ENCODE data around the gene ZSCAN26.
"Not testable (repeated sequence)": the region's sequence is repeated elsewhere in the genome, so short reads cannot be mapped to it uniquely, and the experiment has no call there.

Gene ZSCAN26

GRCh38 chr6:28257042-28257441, 9.9 kb upstream of the ZSCAN26 start:
- no peak for DNase-seq (ENCODE audit: low read depth)

GRCh38 chr6:28258877-28259777, 7.8 kb upstream of the ZSCAN26 start, which contains the start of gene NKAPL:
Gene NKAPL, plus strand, starts transcription at chr6:28259297. Its CDS starts 75 bp downstream, at chr6:28259372.
- DNase-seq (ENCODE audit: low read depth): peak; percentile 31

DNA sequence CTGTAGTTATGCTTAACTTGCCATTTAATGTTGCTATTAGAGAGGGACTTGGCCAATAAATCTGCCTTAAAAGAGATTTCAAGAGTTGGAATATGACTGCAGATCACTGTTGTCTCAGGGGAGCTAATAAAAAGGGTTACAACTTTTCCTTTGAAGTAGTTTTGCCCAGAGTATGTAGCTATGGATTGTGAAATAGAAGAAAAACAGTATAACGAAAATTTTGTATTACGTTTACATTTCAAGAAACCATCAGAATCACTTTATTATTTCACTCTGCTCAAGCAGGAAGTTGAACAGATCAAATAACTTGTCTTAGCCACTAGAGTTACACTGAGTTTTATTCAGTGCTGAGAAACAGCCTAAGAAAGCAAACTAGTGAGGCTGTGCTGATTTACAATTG, 3.0 kb upstream of the ZSCAN26 start:
- no peak for DNase-seq (ENCODE audit: low read depth)

DNA sequence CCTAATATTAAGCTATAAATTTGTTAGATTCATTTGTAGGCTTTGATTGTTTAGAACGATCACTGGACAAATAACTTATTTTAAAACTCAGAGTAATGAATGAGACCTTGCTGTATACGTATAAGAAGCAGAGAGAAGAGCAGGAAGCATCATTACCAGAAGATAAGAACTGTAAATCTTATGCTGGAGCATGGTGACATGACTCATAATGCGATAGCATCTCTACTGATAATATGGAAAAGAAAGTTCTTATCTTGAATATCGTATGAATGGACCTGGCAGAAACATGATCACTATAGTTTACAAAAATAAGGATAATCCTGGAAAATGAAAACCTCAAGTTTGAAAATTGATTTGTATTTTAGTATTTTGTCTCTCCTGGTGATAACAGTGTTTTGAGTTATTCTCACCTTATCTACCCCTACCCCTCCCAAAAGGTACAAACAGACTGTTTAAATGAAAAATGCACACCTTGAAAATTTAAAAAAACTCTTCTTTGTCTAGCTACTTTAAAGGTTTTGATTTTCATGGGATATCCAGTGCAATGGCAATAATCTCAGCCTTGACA, 2.0 kb upstream of the ZSCAN26 start:
- DNase-seq (ENCODE audit: low read depth): no peak

GRCh38 chr6:28266563-28266961, 381 bp upstream of the ZSCAN26 start:
- DNase-seq (ENCODE audit: low read depth): no peak

- no peak for DNase-seq (ENCODE audit: low read depth)
Measured at GRCh38 chr6:28267695-28268059, 734 bp downstream of the ZSCAN26 start.

- DNase-seq (ENCODE audit: low read depth): no peak
Measured at GRCh38 chr6:28269492-28269891, 2.5 kb downstream of the ZSCAN26 start.

DNA sequence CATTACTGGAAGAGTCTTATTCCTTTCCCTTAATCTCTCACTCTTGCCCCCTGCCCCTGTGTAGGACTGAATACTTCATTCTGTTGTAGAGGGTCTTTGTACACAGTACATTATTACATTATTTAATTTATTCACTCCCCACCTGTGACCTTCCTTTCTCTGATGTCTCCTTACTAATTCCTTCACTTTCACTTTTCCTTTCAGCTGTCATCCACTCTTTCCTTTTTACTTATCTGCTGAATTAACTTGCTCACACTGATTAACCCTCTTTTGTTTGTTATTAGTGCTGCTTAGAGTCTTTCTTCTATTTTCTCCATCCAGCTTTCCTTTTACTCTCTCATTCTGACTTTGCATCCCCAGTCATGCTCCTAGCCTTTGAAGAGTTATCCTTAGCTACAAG, 7.9 kb downstream of the ZSCAN26 start:
- DNase-seq (ENCODE audit: low read depth): no peak

- no peak for DNase-seq (ENCODE audit: low read depth)
Measured at GRCh38 chr6:28277746-28278145, 10.8 kb downstream of the ZSCAN26 start.

GRCh38 chr6:28280595-28281287, 13.8 kb downstream of the ZSCAN26 start:
- no peak for DNase-seq (ENCODE audit: low read depth)

- DNase-seq (ENCODE audit: low read depth): peak; percentile 22
Measured at GRCh38 chr6:28281288-28282064, 14.5 kb downstream of the ZSCAN26 start, which contains the start of gene PGBD1. Gene PGBD1, plus strand, starts transcription at chr6:28281572. Its CDS starts 2,242 bp downstream, at chr6:28283814.

- no peak for DNase-seq (ENCODE audit: low read depth)
Measured at GRCh38 chr6:28282926-28283325, 16.0 kb downstream of the ZSCAN26 start.

DNA sequence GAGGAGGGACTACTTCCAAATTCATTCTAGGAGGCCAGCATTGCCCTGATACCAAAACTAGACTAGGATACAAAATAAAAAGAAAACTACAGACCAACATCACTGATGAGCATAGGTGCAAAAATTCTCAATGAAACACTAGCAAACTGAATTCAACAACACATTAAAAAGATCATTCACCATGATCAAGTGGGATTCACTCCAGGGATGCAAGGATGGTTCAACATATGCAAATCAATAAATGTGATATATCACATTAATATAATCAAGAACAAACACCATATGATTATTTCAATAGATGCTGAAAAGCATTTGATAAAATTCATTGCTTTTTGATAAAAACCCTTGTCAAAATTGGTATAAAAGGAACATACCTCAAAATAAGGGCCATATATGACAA, 24.6 kb downstream of the ZSCAN26 start:
- DNase-seq (ENCODE audit: low read depth): no peak

GRCh38 chr6:28295326-28295725, 28.4 kb downstream of the ZSCAN26 start:
- DNase-seq (ENCODE audit: low read depth): no peak

GRCh38 chr6:28296520-28297060, 29.6 kb downstream of the ZSCAN26 start:
- no peak for DNase-seq (ENCODE audit: low read depth)

DNA sequence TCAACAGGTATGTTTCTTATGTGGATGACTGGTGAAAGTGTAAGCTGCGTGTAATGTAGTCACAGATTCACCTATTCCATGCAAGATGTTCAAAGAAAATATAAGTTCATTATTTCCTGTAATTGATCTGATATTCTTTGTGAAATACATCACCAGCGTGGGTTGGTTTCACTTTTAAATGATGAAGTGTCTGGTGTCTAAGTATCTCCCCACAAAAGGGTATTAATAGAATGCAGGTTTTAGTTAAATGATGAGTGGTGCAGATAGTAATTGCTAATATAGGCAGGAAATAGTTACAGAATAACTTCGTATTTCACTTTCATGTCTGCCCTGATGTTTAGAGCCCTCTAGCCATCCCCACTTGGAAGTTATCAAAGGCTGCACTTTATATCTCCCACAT, 36.6 kb downstream of the ZSCAN26 start:
- no peak for DNase-seq (ENCODE audit: low read depth)

GRCh38 chr6:28306363-28306762, 39.4 kb downstream of the ZSCAN26 start:
- DNase-seq (ENCODE audit: low read depth): not testable (repeated sequence)

DNA sequence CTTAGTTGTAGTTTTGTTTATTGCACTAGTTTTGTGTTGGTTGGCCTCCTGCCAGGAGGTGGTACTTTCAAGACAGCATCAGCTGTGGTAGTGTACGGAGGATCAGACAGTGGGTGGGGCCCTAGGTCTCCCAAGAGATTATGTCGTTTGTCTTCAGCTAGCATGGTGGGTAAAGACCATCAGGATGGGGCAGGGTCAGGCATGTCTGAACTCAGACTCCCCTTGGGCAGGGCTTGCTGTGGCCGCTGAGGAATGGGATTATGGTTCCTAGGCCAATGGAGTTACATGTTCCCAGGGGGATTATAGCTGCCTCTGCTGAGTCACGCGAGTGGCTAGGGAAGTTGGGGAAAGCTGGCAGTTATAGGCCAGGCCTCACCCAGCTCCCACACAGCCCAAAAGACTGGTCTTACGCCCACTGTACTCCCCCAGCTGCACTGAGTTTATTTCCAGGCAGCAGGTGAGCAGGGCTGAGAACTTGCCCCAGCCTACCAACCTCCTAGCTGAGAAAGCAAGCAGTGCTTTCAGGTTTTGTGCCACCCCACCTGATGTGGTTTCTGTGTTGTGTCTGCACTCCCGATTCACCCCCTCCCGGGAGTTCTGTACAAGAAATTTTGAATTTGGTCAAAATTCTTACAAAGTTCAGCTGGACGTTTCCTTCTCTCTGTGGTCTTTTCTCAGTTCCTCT, 44.3 kb downstream of the ZSCAN26 start:
- DNase-seq (ENCODE audit: low read depth): no peak

DNA sequence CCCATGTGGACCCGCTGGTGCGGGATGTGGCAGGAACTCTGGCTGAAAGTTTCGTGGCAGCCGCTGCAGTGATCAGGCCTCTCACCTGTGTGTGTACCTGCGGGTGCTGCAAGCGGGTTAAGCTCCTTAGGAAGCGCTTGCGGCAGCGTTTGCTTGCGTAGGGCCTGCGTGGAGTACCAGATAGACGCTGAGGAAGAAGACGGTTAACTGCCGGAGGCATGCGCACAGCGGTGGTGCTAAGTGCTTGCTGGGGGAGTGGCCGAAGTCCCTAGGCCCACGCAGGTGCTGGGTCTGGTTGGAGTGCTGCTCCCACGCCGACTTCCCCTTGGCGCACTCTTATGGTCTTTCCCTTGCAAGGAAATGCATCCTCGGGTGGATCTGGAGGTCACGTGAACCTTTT, 46.0 kb downstream of the ZSCAN26 start:
- no peak for DNase-seq (ENCODE audit: low read depth)

- DNase-seq (ENCODE audit: low read depth): no peak
Measured at GRCh38 chr6:28315628-28316027, 48.7 kb downstream of the ZSCAN26 start.

DNA sequence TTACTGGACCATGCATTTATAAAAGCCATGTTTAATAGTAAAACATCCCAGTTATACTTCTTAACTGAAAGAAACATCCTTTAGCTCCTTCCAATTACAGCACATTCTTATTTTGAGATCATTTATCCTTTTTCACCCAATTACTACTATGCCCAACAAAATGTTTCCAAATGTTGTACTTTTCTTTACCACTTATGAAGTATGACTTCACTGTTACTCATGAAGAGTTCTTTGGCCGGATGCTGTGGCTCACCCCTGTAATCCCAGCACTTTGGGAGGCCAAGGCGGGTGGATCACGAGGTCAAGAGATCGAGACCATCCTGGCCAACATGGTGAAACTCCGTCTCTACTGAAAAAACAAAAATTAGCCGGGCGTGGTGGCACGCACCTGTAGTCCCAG, 50.9 kb downstream of the ZSCAN26 start:
- not testable (repeated sequence) for DNase-seq (ENCODE audit: low read depth)
